GM23248 (cell line): Measurements from ENCODE around the gene LRP2. TPM values are rescaled to one million over a fixed set of nuclear protein-coding genes. Genes with fewer than 3 reads are reported as not detected.

Source experiments
- DNase-seq: peaks from one replicate; pipeline ENCODE4 v3.0.0-alpha.2; 2015
- H2AFZ ChIP-seq: fragments of 200-600 bp; sonication (generic); 2 replicates; pipeline ENCODE4 v1.6.1; 2016; ENCODE audit warnings: antibody characterized with exemption
- H3F3A ChIP-seq: fragments of 200-600 bp; sonication (generic); 2 replicates; pipeline ENCODE4 v1.6.1; 2016; ENCODE audit warnings: mild to moderate bottlenecking, antibody characterized with exemption, mixed run types; ENCODE audit not compliant: insufficient read depth
- H3K27ac ChIP-seq: fragments of 200-600 bp; sonication (generic); 2 replicates; pipeline ENCODE4 v1.5.1; 2016; ENCODE audit warnings: mild to moderate bottlenecking
- H3K27me3 ChIP-seq: fragments of 200-600 bp; sonication (generic); replicated peaks from 2 replicates; pipeline ENCODE4 v1.6.1; 2016; ENCODE audit warnings: mild to moderate bottlenecking; ENCODE audit not compliant: insufficient read depth
- H3K36me3 ChIP-seq: fragments of 200-600 bp; sonication (generic); 2 replicates; pipeline ENCODE4 v1.6.1; 2016; ENCODE audit warnings: low read depth, mild to moderate bottlenecking
- H3K4me1 ChIP-seq: fragments of 200-600 bp; sonication (generic); 2 replicates; pipeline ENCODE4 v1.6.1; 2016; ENCODE audit warnings: mild to moderate bottlenecking; ENCODE audit not compliant: insufficient read depth
- H3K4me2 ChIP-seq: fragments of 200-600 bp; sonication (generic); one replicate; pipeline ENCODE4 v1.6.1; 2016; ENCODE audit warnings: mild to moderate bottlenecking; ENCODE audit not compliant: unreplicated experiment
- H3K4me3 ChIP-seq: fragments of 200-600 bp; sonication (generic); 2 replicates; pipeline ENCODE4 v1.5.1; 2016; ENCODE audit warnings: mild to moderate bottlenecking
- H3K79me2 ChIP-seq: fragments of 200-600 bp; sonication (generic); 2 replicates; pipeline ENCODE4 v1.6.1; 2016; ENCODE audit warnings: mild to moderate bottlenecking; ENCODE audit not compliant: insufficient read depth
- H3K9ac ChIP-seq: fragments of 200-600 bp; sonication (generic); 2 replicates; pipeline ENCODE4 v1.6.1; 2016; ENCODE audit warnings: mild to moderate bottlenecking
- H3K9me2 ChIP-seq: fragments of 200-600 bp; sonication (generic); 2 replicates; pipeline ENCODE4 v1.6.1; 2016; ENCODE audit warnings: mixed run types, mild to moderate bottlenecking, moderate library complexity; ENCODE audit not compliant: insufficient read depth
- H3K9me3 ChIP-seq: fragments of 200-600 bp; sonication (generic); one replicate; pipeline ENCODE4 v1.6.1; 2017; ENCODE audit warnings: low read depth
- H4K20me1 ChIP-seq: fragments of 200-600 bp; sonication (generic); 2 replicates; pipeline ENCODE4 v1.6.0; 2016; ENCODE audit not compliant: insufficient read depth
- EZH2 ChIP-seq: fragments of 200-600 bp; sonication (generic); IDR thresholded peaks from 2 replicates; pipeline ENCODE4 v1.6.1; 2018; ENCODE audit warnings: antibody characterized with exemption, mild to moderate bottlenecking; ENCODE audit not compliant: insufficient read depth, poor library complexity, severe bottlenecking
- EZH2phosphoT487 ChIP-seq: fragments of 200-600 bp; sonication (generic); IDR thresholded peaks from 2 replicates; pipeline ENCODE4 v1.6.1; 2018; ENCODE audit warnings: antibody characterized with exemption, moderate library complexity, mild to moderate bottlenecking, low read depth; ENCODE audit not compliant: insufficient read depth
- WGBS, 2 experiments: methylation state at CpG; one replicate each; pipeline ENCODE4 v1.1.6; 2015 to 2017; ENCODE audit warnings: low lambda C conversion rate in 2 of 2, low coverage in 1 of 2; ENCODE audit errors: missing lambda C conversion rate in 2 of 2; 5-methylcytosine and 5-hydroxymethylcytosine counted together
- in situ Hi-C: fragments of 300-500 bp; cut with MboI; formaldehyde crosslinking; loops from 2 replicates; pipeline ENCODE4 v1.15.0; 2020
- polyA plus RNA-seq: library from polyadenylated mRNA; unstranded; fragments of >200 nt; fragmentation: Nextera tagmentation; extraction: Ambion mirVana; gene quantifications from 2 replicates; pipeline ENCODE4 v1.2.1, GENCODE V29; 2016
- total RNA-seq: library from RNA; depleted of rRNA; stranded (reverse); fragments of >200 nt; shearing (Covaris generic); gene quantifications from 2 replicates; pipeline ENCODE4 v1.2.3, GENCODE V29; 2014

LRP2 gene
- total and polyA plus RNA-seq, 2 experiments from 2014 or later = not detected

DNA sequence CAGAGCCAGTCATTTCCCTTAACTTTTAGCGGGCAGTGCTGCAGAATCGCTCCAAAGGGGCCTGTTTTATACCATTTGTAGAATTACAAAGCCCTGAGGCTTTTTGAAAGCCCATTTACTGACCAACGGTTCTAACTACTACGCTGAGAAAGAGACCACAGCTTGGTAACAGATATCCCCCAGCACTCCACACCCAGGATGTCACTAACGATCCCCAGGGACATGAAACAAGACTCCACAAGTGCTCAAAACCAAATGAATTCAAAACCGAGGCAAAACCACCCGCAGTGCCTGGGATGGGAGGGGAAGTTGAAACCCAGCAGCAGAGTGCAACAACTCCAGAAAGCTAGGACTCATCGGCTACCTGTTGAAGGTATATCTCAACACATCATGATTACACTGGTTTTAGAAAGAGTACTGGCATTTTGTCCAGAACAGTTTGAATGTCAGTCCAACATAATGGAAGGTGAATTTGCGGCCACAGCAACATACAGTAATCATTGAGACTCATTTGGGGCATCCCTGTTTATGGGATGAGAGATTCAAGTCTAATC lies 33.6 kb upstream of the LRP2 start:
- peaks cover 7% of the 10 kb centered on the region; the same call in 1 of the 2 replicates for H3K27me3 ChIP-seq
- H3K4me3 ChIP-seq = no peak overlapping the region
- DNase-seq = no peak
- no peaks in the 10 kb centered on the region for H3F3A ChIP-seq
- no peak overlapping the region for H3K9ac ChIP-seq
- no peak for TF ChIP-seq EZH2phosphoT487
- TF ChIP-seq EZH2 = no peak
- H4K20me1 ChIP-seq = no peaks in the 10 kb centered on the region
- H3K4me1 ChIP-seq = no peaks in the 10 kb centered on the region
- H3K9me3 ChIP-seq = no peaks in the 10 kb centered on the region
- no peak overlapping the region for H3K27ac ChIP-seq
- no peak overlapping the region for H3K4me2 ChIP-seq
- H3K9me2 ChIP-seq = no peaks in the 10 kb centered on the region
- 14 to 15% methylated on average over 9 of the region's 9 CpGs for WGBS, 2 experiments
- H3K79me2 ChIP-seq = no peaks in the 10 kb centered on the region
- no peaks in the 10 kb centered on the region for H3K36me3 ChIP-seq
- in situ Hi-C loops = no loop called here
- no peak overlapping the region for H2AFZ ChIP-seq

DNA sequence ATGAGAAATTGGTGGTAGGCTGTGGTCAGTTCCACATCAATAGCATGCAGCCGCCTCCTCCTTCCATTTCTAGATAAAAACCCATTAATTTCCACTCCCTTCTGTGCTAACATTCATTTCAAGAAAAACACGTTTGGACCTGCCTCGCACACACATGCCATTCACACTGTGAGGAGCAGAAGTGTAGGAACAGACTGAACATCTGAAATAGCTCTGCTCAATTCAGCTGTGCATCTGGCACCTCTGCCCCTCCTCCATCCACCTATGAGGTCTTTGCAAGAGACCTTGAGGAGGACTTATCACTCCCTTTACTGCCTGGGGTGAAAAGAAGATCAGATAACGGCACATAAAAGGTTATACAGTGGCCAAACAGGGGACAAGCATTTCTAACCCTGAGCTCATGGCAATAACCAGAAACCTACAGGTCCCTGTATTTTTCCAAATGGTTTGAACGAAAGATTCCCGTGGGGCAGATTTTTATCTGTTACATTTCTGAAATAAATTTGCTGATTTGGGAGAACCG lies 30.8 kb upstream of the LRP2 start:
- no peak for TF ChIP-seq EZH2
- TF ChIP-seq EZH2phosphoT487 = no peak
- no peaks in the 10 kb centered on the region for H3K9me3 ChIP-seq
- in situ Hi-C loops = no loop called here
- no peak overlapping the region for H3K27ac ChIP-seq
- H3K79me2 ChIP-seq = no peaks in the 10 kb centered on the region
- H3K4me1 ChIP-seq = no peaks in the 10 kb centered on the region
- no peak for DNase-seq
- H3K9ac ChIP-seq = no peak overlapping the region
- no peaks in the 10 kb centered on the region for H3F3A ChIP-seq
- peaks cover 7% of the 10 kb centered on the region; the same call in 1 of the 2 replicates for H3K27me3 ChIP-seq
- H3K4me2 ChIP-seq = no peak overlapping the region
- H3K9me2 ChIP-seq = no peaks in the 10 kb centered on the region
- H3K36me3 ChIP-seq = no peaks in the 10 kb centered on the region
- no peaks in the 10 kb centered on the region for H4K20me1 ChIP-seq
- no peak overlapping the region for H2AFZ ChIP-seq
- WGBS, 2 experiments = 2 to 3% methylated on average over 7 of the region's 7 CpGs
- H3K4me3 ChIP-seq = no peak overlapping the region

DNA sequence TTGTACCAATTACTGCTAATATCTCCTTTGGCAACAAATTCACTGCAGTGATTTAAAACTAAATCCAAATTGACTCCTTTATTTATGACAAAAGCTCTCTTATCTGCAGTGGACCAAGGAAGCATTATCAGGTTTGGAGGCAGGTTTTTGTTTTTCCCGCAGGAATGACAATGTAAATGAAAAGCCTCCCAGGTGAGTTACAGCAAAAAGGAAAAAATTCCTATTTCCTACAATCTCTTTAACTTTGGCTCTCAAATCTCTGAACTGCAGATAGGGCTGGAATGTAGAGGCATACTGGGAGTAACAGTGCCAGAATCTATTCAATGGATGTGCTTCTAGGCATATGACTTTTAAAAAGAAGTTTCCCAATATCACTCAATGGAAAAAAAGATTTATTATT lies 28.9 kb upstream of the LRP2 start:
- no peaks in the 10 kb centered on the region for H3K36me3 ChIP-seq
- H3K9me3 ChIP-seq = no peaks in the 10 kb centered on the region
- no peaks in the 10 kb centered on the region for H4K20me1 ChIP-seq
- H3K27me3 ChIP-seq = peaks cover 4% of the 10 kb centered on the region; the same call in 1 of the 2 replicates
- no peak overlapping the region for H3K4me2 ChIP-seq
- H3K9ac ChIP-seq = no peak overlapping the region
- WGBS, 2 experiments = 33 to 37% methylated on average over 1 of the region's 1 CpG
- no peak overlapping the region for H2AFZ ChIP-seq
- H3K79me2 ChIP-seq = no peaks in the 10 kb centered on the region
- in situ Hi-C loops = no loop called here
- no peak overlapping the region for H3K27ac ChIP-seq
- no peaks in the 10 kb centered on the region for H3F3A ChIP-seq
- H3K4me3 ChIP-seq = no peak overlapping the region
- DNase-seq = no peak
- no peaks in the 10 kb centered on the region for H3K4me1 ChIP-seq
- no peaks in the 10 kb centered on the region for H3K9me2 ChIP-seq
- no peak for TF ChIP-seq EZH2phosphoT487
- TF ChIP-seq EZH2 = no peak

DNA sequence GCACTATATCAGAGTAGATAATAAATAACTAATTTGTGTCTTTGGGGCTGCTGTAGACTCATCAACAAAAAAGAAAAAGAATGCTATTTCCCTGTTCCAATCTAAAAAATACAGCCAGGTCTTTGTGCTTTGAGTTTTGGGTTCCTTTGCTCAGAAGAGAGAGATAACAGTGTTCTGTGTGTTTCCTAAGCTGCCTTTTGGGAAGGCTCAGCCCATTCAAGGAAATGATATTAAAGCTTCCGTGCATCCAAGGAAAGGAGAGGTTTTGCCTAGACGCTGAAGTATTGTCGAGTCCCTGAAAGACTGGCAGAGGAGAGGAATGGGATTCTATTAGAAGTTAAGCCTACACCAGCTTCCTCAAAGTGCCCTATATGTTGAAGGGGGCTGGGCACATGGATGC lies 25.8 kb upstream of the LRP2 start:
- H3K4me2 ChIP-seq = no peak overlapping the region

More for the DNA sequence above, 25.8 kb upstream of the LRP2 start:
- TF ChIP-seq EZH2phosphoT487 (no peak), EZH2 (no peak)
- in situ Hi-C loops = no loop called here
- H4K20me1 ChIP-seq = no peaks in the 10 kb centered on the region
- no peak overlapping the region for H3K4me3 ChIP-seq
- no peaks in the 10 kb centered on the region for H3K9me2 ChIP-seq
- no peak overlapping the region for H3K9ac ChIP-seq
- no peaks in the 10 kb centered on the region for H3K9me3 ChIP-seq
- H3K27me3 ChIP-seq = no peaks in the 10 kb centered on the region
- H3K36me3 ChIP-seq = no peaks in the 10 kb centered on the region
- H3K79me2 ChIP-seq = no peaks in the 10 kb centered on the region
- no peaks in the 10 kb centered on the region for H3K4me1 ChIP-seq
- WGBS, 2 experiments = 6 to 13% methylated on average over 3 of the region's 3 CpGs
- DNase-seq = no peak
- H2AFZ ChIP-seq = no peak overlapping the region
- no peak overlapping the region for H3K27ac ChIP-seq
- no peaks in the 10 kb centered on the region for H3F3A ChIP-seq
